NCI-H1092 treated with DMSO at 0.1 percent for 48 hours (cell line): ENCODE data around the gene RALGPS1.

ENCODE experiments used
- DNase-seq: peaks from one replicate; lab custom pipeline; 2025; lab: John Stamatoyannopoulos, UW

Gene RALGPS1

GRCh38 chr9:127174386-127175318 is 260.1 kb downstream of the RALGPS1 start:
- DNase-seq = no peak

DNA sequence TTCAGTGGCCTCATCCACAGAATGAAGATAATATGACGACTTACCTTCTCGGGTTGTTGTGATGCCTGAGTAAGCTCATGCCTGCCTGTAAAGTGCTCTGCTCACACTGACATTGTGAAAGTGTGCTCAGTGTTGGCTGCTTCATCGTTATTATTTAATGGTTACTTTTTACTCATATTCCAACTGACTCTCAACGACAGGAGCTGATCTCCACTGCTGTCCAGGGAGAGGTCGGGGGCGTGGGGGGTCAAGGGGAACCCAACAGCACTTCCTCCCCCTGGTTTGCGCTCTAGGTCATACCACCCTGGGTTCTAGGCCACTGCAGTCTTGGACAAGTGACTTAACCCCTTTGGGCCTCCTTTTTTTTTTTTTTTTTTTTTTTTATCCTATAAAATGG is 260.7 kb downstream of the RALGPS1 start:
- DNase-seq = no peak

DNA sequence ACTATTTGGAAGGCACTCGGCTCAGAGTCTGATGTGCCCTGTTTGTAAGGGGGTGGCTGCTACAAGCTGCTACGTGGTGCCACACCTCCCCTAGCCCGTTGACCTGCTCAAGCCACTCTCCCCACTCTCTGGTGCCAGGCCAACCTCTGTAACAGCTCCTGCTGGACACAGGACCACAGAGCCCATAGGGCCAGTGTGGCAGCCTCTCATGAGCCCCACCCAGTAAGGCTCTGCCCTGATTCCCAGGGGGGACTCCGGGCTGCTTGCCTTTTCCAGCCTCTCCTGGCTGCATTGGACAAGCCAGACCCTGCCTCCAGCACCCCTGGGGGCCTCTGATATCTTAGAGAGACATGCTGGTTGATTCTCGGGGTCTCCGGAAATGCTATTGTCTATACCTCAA is 261.2 kb downstream of the RALGPS1 start:
- no peak for DNase-seq

DNA sequence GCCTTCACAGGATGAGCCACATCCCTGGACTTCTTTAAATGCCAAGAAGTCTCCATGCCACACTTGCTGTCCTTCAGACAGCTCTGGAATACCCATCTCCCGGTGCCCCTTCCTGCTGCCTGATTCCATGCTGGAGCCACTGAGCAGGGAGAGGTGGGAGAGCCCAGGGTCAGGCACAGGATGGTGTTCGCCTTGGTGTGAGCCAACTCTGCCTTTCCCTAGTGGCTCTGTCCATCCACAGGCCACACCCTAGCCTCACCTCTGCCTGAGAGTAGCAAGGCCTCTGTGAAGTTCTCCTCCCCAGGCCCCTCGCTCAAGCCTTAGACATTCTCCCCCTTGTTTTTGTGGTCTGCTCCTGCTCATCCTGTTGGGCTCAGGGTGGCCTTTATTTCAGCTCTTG is 262.0 kb downstream of the RALGPS1 start:
- DNase-seq = no peak

- DNase-seq = no peak
Measured at GRCh38 chr9:127177231-127177630, 262.6 kb downstream of the RALGPS1 start.

DNA sequence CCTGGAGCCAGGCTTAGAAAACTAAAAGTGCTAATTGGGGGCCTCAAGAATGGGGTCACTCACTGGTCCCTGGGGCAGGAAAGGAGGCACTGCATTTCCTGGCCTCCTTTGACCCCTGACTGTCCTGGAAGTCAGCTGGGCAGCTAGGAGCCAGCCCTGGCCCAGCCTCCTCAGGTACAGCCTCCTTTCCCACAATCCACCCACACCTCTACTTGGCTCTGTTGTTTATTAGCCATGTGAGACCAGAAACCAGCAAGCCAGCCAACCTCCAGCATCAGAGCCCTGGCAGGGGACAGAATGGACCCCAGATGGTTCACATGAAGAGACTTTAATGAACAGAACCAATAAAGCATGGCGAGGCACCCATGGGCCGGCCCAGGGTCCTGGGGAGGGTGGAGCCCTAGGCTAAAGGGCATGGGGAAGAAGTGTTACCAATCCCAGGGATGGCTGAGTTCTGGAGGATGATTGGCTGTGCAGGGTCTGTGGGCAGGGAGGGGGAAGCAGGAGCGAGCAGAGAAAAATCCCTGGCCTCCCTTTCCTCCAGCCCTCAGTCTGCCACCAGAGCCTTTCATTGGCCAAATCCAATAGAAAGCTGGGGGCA is 263.2 kb downstream of the RALGPS1 start:
- no peak for DNase-seq

DNA sequence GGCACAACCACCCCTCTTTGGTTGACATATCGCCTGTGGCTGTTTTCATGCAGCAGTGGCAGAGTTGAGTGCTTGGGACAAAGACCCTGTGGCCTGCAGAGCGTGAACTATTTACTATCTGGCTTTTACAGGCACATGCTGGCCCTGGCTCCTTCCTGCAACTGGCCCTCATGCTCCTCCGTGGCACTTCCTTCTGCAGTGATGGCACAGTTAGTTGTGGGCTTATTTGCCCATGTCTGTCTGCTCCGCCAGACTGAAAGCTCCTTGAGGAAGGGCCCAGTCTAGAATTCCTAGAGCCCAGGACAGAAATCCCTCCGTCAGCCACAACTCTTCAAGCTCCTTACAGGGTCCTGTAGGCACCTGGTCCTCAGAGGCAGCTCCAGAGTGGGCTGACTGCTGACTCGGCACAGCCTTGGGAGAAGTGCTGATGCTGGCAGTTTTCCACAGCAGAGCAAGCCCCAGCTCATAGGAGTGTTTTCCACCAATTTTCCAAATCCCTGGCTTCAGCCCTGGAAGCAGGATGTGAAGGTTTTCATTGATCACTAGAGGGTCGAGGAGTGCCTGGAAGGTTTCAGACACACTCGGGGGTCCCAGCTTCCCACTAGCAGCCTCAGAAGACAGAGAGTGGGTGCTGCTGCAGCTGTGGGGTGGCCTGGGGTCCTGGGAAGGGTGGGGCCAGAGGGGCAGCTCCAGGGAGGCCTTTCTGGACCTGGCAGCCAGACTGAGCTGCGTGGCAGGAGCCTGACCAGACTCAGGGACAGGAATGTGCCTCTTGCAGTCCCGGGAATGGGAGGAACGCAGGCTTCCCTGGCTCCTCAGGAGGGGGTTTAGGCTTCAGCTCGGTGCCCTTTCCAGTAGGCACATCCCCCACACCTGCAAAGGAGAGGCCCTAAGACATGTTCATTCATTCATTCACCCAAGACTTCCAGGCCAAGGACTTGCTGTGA is 264.4 kb downstream of the RALGPS1 start:
- DNase-seq = no peak

DNA sequence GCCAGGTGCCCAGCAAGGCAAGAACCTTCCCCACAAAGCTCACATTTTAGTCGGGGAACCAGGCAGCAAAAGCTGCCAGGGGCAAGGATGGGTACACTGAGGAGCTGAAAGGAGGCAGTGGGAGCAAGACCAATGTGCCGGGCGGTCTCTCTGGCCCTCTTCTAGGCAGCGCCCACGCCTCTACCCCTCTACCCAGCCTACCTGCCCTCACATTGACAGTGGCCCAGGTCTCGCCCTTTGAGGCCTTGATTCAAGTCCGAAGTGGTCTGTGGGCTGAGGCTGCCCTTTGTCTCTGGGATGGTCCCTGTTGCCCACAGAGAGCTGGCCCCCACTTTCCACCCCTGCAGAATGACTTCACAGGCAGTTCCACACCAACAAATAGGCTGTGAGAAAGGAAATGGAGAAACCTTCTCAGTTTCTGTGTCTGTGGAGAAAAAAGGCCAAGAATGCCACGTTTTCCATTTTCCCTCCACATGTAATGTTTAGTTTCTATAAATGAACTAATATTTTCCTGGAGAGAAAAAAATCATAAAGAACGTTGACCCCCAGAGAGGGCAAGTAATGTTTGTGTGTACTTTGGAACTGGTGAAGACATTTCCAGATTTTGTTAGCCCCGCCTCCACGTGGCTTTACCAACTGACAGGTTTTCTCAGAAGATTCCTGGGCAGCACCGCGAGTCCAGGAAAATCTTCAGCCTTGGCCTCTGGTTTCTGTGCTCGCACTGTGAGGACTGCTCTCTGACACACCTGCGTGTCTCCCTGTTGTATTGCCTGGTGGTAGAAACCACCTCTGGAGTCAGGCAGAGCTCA is 265.3 kb downstream of the RALGPS1 start:
- no peak for DNase-seq

DNA sequence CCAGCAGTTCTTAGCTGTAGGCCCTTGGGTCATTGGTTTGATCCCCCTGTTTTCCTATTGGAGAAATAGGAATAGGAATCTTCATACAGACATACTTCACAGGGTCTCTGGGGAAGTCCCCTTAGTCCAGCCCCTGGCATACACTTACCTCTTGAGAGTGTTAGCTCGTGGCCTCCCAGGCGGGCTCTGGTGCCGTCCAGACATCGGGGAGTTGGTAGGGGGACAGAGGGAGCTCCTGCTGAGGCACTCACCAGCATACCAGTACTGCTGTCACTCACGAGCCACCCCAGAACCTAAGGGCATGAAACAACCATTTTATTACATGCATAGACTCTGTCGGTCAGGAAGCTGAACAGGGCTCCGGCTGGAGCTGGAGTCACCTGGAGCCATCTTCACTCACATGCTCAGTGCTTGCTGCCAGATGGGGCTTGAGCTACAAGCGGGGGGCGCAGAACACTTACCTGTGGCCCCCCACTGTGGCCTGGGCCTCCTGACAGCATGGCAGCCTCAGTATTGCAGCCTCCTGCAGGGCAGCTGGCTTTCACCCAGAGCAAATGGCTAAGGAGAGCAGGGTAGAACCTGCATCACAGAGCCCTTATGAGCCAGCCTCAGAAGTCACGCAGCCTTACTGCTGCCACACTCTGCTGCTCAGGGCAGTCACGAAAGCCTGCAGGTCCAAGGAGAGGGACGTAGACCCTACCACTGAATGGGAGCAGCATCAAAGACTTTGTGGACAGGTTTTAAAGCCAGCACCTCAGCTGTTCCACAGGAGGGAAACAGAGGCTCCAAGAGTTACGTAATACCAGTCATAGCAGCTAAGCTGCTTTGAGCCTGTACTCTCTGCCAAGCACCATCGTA is 266.1 kb downstream of the RALGPS1 start:
- DNase-seq = no peak

- DNase-seq = no peak
Measured at GRCh38 chr9:127181315-127181580, 266.7 kb downstream of the RALGPS1 start.

DNA sequence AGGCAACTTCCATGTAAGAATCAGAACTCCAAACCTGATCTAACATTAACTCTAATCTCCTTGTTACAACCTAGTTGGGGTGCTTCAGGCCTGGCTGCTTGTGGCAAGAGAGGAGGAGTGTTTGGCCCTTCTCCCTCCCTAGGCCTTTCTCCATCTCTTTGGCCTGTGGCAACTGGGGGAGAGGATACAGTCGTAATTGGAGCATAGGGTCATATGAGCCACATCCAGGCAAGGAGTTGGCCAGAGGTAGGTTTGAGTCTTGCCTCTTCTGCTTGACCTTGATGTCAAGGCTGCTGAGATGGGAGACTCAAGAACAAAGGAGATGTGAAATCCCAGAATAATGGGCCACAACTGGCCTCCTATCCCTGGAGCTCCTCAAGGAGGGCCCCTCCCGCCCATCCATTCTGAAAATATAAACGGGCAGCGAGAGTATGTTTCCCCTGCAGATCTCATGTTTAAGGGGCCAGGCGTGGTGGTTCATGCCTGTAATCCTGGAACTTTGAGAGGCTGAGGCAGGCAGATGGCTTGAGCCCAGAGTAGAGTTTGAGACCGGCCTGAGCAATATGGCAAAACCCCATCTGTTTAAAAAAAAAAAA is 267.1 kb downstream of the RALGPS1 start:
- no peak for DNase-seq

DNA sequence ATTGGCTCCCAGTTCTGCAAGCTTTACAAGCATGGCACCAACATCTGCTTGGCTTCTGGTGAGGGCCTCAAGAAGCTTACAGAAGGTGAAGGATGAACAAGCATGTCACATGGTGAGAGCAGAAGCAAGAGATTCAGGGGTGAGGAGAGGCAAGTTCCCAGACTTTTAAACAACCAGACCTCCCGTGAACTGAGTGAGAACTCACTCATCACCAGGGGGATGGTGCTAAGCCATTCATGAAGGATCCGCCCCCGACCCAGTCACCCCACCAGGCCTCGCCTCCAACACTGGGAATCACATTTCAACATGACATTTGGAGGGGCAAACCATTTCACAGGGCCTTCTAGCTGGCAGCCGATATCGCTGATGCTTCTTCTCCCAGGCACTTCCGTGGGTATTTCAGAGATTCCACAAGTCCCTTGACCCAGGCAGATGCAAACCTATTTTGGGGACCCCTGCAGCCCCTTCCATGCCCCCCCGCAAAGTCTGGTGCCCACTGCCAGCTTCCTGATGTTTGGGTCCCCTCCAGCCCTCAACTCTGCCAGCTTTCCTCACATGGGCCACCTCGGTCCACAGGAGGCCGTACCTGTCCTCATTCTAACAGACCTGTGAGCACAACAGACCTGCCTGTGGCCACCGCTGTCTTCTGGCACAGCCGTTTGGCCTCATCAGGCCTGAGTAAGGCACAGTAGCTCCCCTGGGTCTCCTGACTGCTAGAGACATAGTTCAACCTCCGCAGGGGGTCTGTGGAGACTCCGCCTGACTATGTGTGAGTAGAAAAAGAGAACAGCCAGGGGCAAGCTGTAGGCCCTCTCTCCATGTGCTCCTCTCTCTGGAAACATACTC is 268.5 kb downstream of the RALGPS1 start:
- no peak for DNase-seq

DNA sequence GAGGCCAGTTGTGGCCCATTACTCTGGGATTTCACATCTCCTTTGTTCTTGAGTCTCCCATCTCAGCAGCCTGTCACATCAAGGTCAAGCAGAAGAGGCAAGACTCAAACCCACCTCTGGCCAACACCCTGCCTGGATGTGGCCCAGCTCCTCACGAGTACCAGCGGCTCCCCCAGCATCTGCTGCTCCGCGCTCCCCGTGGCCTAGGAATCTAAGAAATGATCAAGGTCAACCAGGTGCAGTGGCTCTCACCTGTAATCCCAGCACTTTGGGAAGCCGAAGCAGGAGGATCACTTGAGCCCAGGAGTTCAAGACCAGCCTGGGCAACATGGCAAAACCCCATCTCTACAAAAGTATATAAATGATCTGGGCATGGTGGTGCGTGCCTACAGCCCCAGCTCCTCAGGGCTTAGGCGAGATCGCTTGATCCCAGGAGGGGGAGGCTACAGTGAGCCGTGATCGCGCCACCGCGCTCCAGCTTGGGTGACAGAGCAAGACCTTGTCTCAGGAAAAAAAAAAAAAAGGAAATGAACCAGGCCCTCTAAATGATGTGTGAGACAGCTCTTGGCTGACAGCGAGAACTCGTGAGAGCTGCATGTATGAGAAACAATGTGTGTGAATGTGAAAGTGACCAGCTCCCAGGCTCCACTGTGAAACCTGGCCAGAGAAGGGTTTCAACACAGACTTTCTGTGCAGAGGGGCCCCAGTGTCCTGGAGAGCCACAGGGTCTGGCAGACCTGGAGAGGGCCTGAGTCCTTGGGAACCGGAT is 269.4 kb downstream of the RALGPS1 start:
- no peak for DNase-seq

DNA sequence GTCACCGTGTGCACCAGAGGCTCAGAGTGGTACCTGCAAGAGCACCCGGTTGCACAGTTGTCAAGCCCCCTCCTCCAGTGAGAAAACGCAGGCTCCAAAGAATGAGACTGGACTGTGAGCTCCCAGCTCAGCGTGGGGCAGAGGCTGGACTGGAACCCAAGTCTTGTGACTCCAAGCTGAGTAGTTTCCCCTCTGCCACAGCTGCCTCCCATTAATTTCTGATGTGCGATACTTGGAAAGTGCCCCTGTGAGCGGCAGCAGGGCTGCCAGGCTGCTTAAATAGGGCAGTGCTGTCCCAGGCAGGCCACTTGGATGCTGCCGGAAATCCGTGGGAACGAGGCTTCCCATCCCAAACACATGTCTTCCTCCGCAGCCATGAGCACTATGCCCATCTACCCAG is 270.1 kb downstream of the RALGPS1 start:
- DNase-seq = no peak

GRCh38 chr9:127185181-127185580 is 270.6 kb downstream of the RALGPS1 start:
- no peak for DNase-seq

GRCh38 chr9:127185931-127186781 is 271.6 kb downstream of the RALGPS1 start:
- no peak for DNase-seq

- DNase-seq = no peak
Measured at GRCh38 chr9:127186806-127187205, 272.2 kb downstream of the RALGPS1 start.
